Breast epithelium (tissue), 4 donors: Measurements from ENCODE around the gene RTN4. TPM values are rescaled to one million over a fixed set of nuclear protein-coding genes. Genes with fewer than 3 reads are reported as not detected.

Source experiments
- DNase-seq, 2 donors: peaks; one replicate each; pipeline ENCODE4 v3.0.0-alpha.2; 2019; ENCODE audit warnings: low spot score in 2 of 2
- H3K27ac ChIP-seq, 2 donors: fragments of 200-600 bp; sonication (generic) in 1 of 2; one replicate each; pipeline ENCODE4 v1.5.1; 2016 to 2019; ENCODE audit warnings: mild to moderate bottlenecking in 1 of 2
- H3K27me3 ChIP-seq, 2 donors: fragments of 200-600 bp; sonication (generic) in 1 of 2; one replicate each; pipeline versions ENCODE4 v1.5.1 to v1.6.0; 2017 to 2019; ENCODE audit warnings: control low read depth in 1 of 2, mild to moderate bottlenecking in 1 of 2
- H3K36me3 ChIP-seq: fragments of 200-600 bp; one replicate; pipeline ENCODE4 v1.5.1; 2019
- H3K4me1 ChIP-seq, 2 donors: fragments of 200-600 bp; sonication (generic); one replicate each; pipeline ENCODE4 v1.5.1; 2016 to 2019; ENCODE audit warnings: control low read depth in 1 of 2
- H3K4me3 ChIP-seq, 3 donors: fragments of 200-600 bp; sonication (generic); 1 replicate in 2 of 3; 2 replicates in 1 of 3; pipeline ENCODE4 v1.5.1; 2016 to 2019; ENCODE audit warnings: mild to moderate bottlenecking in 3 of 3, moderate library complexity in 2 of 3
- H3K9me3 ChIP-seq, 2 donors: fragments of 200-600 bp; sonication (generic) in 1 of 2; one replicate each; pipeline ENCODE4 v1.5.1; 2016 to 2019; ENCODE audit warnings: control low read depth in 1 of 2
- CTCF ChIP-seq, 3 donors: fragments of 450-650 bp; IDR thresholded peaks; one replicate each; pipeline ENCODE4 v1.5.1; 2016 to 2017; ENCODE audit warnings: antibody characterized with exemption in 3 of 3, mild to moderate bottlenecking in 3 of 3, moderate library complexity in 3 of 3
- POLR2A ChIP-seq: fragments of 450-650 bp; IDR thresholded peaks from one replicate; pipeline ENCODE4 v1.6.1; 2016; ENCODE audit warnings: antibody characterized with exemption, mild to moderate bottlenecking, moderate library complexity
- POLR2AphosphoS5 ChIP-seq, 3 donors: sonication (generic); formaldehyde crosslinking; IDR thresholded peaks; one replicate each; pipeline ENCODE4 v1.6.1; 2017; ENCODE audit warnings: antibody characterized with exemption in 3 of 3
- intact Hi-C: fragments of 100-400 bp; cut with DNase I; formaldehyde crosslinking; loops from one replicate; pipeline ENCODE4 v1.15.1; 2023; ENCODE audit warnings: low total_unique reads
- total RNA-seq, 3 donors: library from RNA; depleted of rRNA; stranded (reverse); fragments of >200 nt; gene quantifications; one replicate each; pipeline ENCODE4 v1.1.0, GENCODE V29; 2016

RTN4 gene
- total RNA-seq, 3 donors from 2014 or later: 188 to 419 (median 201) TPM

GRCh38 chr2:54940723-54941122 is 109.5 kb downstream of the RTN4 start:
- H3K4me3 ChIP-seq: no peak overlapping the region
- no peaks in the 10 kb centered on the region for H3K36me3 ChIP-seq
- H3K27me3 ChIP-seq: no peaks in the 10 kb centered on the region
- H3K4me1 ChIP-seq: no peaks in the 10 kb centered on the region
- no peak overlapping the region for H3K27ac ChIP-seq
- DNase-seq: no peak
- no peak for TF ChIP-seq POLR2A
- no peak for TF ChIP-seq CTCF (IDR thresholded peaks at IDR 0.05)
- TF ChIP-seq POLR2AphosphoS5 (IDR thresholded peaks at IDR 0.05): no peak
- H3K9me3 ChIP-seq: peaks cover 0 to 8% of the 10 kb centered on the region in 2 donors
- intact Hi-C loops: no loop called here

- no peak overlapping the region for H3K27ac ChIP-seq
- TF ChIP-seq POLR2AphosphoS5 (IDR thresholded peaks at IDR 0.05) (no peak), CTCF (IDR thresholded peaks at IDR 0.05) (no peak), POLR2A (no peak)
- no peak for DNase-seq
- no peaks in the 10 kb centered on the region for H3K27me3 ChIP-seq
- H3K4me3 ChIP-seq: no peak overlapping the region
- intact Hi-C loops: no loop called here
- peaks cover 0 to 8% of the 10 kb centered on the region in 2 donors for H3K9me3 ChIP-seq
- H3K36me3 ChIP-seq: no peaks in the 10 kb centered on the region
- H3K4me1 ChIP-seq: no peaks in the 10 kb centered on the region
These were observed 110.7 kb downstream of the RTN4 start for GRCh38 chr2:54939446-54940118.

GRCh38 chr2:54936766-54937165 is 113.5 kb downstream of the RTN4 start:
- Histone ChIP-seq H3K4me1 (no peaks in the 10 kb centered on the region), H3K36me3 (no peaks in the 10 kb centered on the region), H3K27ac (no peak overlapping the region), H3K9me3 (peaks cover 0 to 8% of the 10 kb centered on the region in 2 donors), H3K27me3 (no peaks in the 10 kb centered on the region), H3K4me3 (no peak overlapping the region)
- no peak for TF ChIP-seq CTCF (IDR thresholded peaks at IDR 0.05)
- TF ChIP-seq POLR2A: no peak
- TF ChIP-seq POLR2AphosphoS5 (IDR thresholded peaks at IDR 0.05): no peak
- intact Hi-C loops: no loop called here
- DNase-seq: no peak

GRCh38 chr2:54935389-54935788 is 114.9 kb downstream of the RTN4 start:
- no peak overlapping the region for H3K27ac ChIP-seq

More at GRCh38 chr2:54935389-54935788, 114.9 kb downstream of the RTN4 start:
- Histone ChIP-seq H3K4me1 (no peaks in the 10 kb centered on the region), H3K36me3 (no peaks in the 10 kb centered on the region), H3K27me3 (no peaks in the 10 kb centered on the region), H3K4me3 (no peak overlapping the region), H3K9me3 (peaks cover 0 to 8% of the 10 kb centered on the region in 2 donors)
- DNase-seq: no peak
- intact Hi-C loops: no loop called here
- TF ChIP-seq POLR2A: no peak
- no peak for TF ChIP-seq CTCF (IDR thresholded peaks at IDR 0.05)
- no peak for TF ChIP-seq POLR2AphosphoS5 (IDR thresholded peaks at IDR 0.05)
